ENCODE data around the gene SUSD3. TPM values are rescaled to one million over a fixed set of nuclear protein-coding genes. Genes with fewer than 3 reads are reported as not detected.

Gene SUSD3
- total and polyA plus RNA-seq, 2 donors (not counting 3 experiments of a cell fraction or from before 2014, with no cell fraction given) = not detected

GRCh38 chr9:93092251-93092991, 33.9 kb downstream of the SUSD3 start:
- Histone ChIP-seq H3K27ac (ENCODE audit: insufficient read depth, low read depth, low read length) (no peak overlapping the region), H3K9me1 (replicated peaks; ENCODE audit: control insufficient read depth, extremely low read depth, insufficient read depth, low read length) (no peaks in the 10 kb centered on the region), H3K9me3 (replicated peaks; ENCODE audit: control insufficient read depth, insufficient read depth, low read length) (no peaks in the 10 kb centered on the region), H3K27me3 (ENCODE audit: control insufficient read depth in 2 of 2, insufficient read depth in 2 of 2, low read length in 2 of 2) (no peaks in the 10 kb centered on the region), H3K4me1 (ENCODE audit: control insufficient read depth, extremely low read depth, insufficient read depth, low read length) (peaks cover 17% of the 10 kb centered on the region), H3K4me3 (replicated peaks in 1 of 3; ENCODE audit: insufficient read depth in 1 of 3, low read depth in 1 of 3, low read length in 3 of 3) (no peak overlapping the region), H3K9ac (replicated peaks; ENCODE audit: extremely low read depth, insufficient read depth, low read length) (no peak overlapping the region), H3K36me3 (ENCODE audit: control insufficient read depth in 2 of 2, extremely low read depth in 1 of 2, insufficient read depth in 2 of 2, low read length in 2 of 2) (no peaks in the 10 kb centered on the region), H4K20me1 (replicated peaks; ENCODE audit: control insufficient read depth, extremely low read depth, insufficient read depth, low read length) (no peaks in the 10 kb centered on the region), H2AFZ (ENCODE audit: low read depth, low read length) (no peak overlapping the region), H3K4me2 (ENCODE audit: insufficient read depth, low read length) (no peak overlapping the region), H3K79me2 (ENCODE audit: control insufficient read depth, insufficient read depth, low read length) (peaks cover 12% of the 10 kb centered on the region)
- CTCF ChIA-PET = no interaction called here
- no peak for FAIRE-seq
- intact Hi-C loops (cut with micrococcal nuclease) (loop anchor here (5.0 to 10.0 kb wide), 3 partner anchors 35 to 1072 kb away; partner anchors contain the start of genes IPPK and SUSD3), dilution Hi-C loops (cut with MboI; ENCODE audit: extremely low pct_ligation_motif_present, low sequenced_read_pairs) (no loop called here)
- BruUV-seq (replicated peaks) = no TSS peak
- POLR2A ChIA-PET = no interaction called here
- no peak for DNase-seq (ENCODE audit: low read depth, low spot score)
- TF ChIP-seq JUN (IDR thresholded peaks at IDR 0.05; ENCODE audit: borderline replicate concordance, insufficient read depth, insufficient read length, low read depth) (no peak), MYC (IDR thresholded peaks at IDR 0.05; ENCODE audit: low read depth, low read length) (no peak)

- no TSS peak for BruUV-seq (replicated peaks)
- H3K9me1 ChIP-seq (replicated peaks; ENCODE audit: control insufficient read depth, extremely low read depth, insufficient read depth, low read length) = no peaks in the 10 kb centered on the region
- no peaks in the 10 kb centered on the region for H4K20me1 ChIP-seq (replicated peaks; ENCODE audit: control insufficient read depth, extremely low read depth, insufficient read depth, low read length)
- FAIRE-seq (no peak), DNase-seq (ENCODE audit: low read depth, low spot score) (no peak)
- CTCF ChIA-PET = no interaction called here
- H3K27ac ChIP-seq (ENCODE audit: insufficient read depth, low read depth, low read length) = no peak overlapping the region
- no peak overlapping the region for H3K9ac ChIP-seq (replicated peaks; ENCODE audit: extremely low read depth, insufficient read depth, low read length)
- H3K27me3 ChIP-seq (ENCODE audit: control insufficient read depth in 2 of 2, insufficient read depth in 2 of 2, low read length in 2 of 2) = no peaks in the 10 kb centered on the region
- POLR2A ChIA-PET = no interaction called here
- intact Hi-C loops (cut with micrococcal nuclease) (loop anchor here (5.0 to 10.0 kb wide), 3 partner anchors 36 to 1071 kb away; partner anchors contain the start of genes IPPK and SUSD3), dilution Hi-C loops (cut with MboI; ENCODE audit: extremely low pct_ligation_motif_present, low sequenced_read_pairs) (no loop called here)
- no peak overlapping the region for H3K4me3 ChIP-seq (replicated peaks in 1 of 3; ENCODE audit: insufficient read depth in 1 of 3, low read depth in 1 of 3, low read length in 3 of 3)
- no peak overlapping the region for H2AFZ ChIP-seq (ENCODE audit: low read depth, low read length)
- peaks cover 26% of the 10 kb centered on the region for H3K4me1 ChIP-seq (ENCODE audit: control insufficient read depth, extremely low read depth, insufficient read depth, low read length)
- TF ChIP-seq MYC (IDR thresholded peaks at IDR 0.05; ENCODE audit: low read depth, low read length) (no peak), POLR2A (IDR thresholded peaks at IDR 0.05; ENCODE audit: low read depth, low read length) (no peak), JUN (IDR thresholded peaks at IDR 0.05; ENCODE audit: borderline replicate concordance, insufficient read depth, insufficient read length, low read depth) (no peak)
- no peaks in the 10 kb centered on the region for H3K9me3 ChIP-seq (replicated peaks; ENCODE audit: control insufficient read depth, insufficient read depth, low read length)
- H3K4me2 ChIP-seq (ENCODE audit: insufficient read depth, low read length) = no peak overlapping the region
- no peaks in the 10 kb centered on the region for H3K36me3 ChIP-seq (ENCODE audit: control insufficient read depth in 2 of 2, extremely low read depth in 1 of 2, insufficient read depth in 2 of 2, low read length in 2 of 2)
- peaks cover 19% of the 10 kb centered on the region for H3K79me2 ChIP-seq (ENCODE audit: control insufficient read depth, insufficient read depth, low read length)
Observed at GRCh38 chr9:93093127-93093876, 34.8 kb downstream of the SUSD3 start.

Data from endothelial cell of umbilical vein (primary cell).